Pancreas (tissue), 10 donors: ENCODE data around the gene DNPH1. TPM values are rescaled to one million over a fixed set of nuclear protein-coding genes. Genes with fewer than 3 reads are reported as not detected.
A peak's percentile ranks its signal among the peaks of the same experiment; 100 is the strongest.

Source experiments
- ATAC-seq, 4 donors: fragments of 200-7000 bp; cut with Tn5 transposase; one replicate each; pipeline versions ENCODE4 v1.8.0 to v1.9.1; 2020; ENCODE audit warnings: mild to moderate bottlenecking in 4 of 4, moderate library complexity in 4 of 4
- DNase-seq, 6 donors: peaks; one replicate each; pipeline ENCODE4 v3.0.0-alpha.2; 2020
- FAIRE-seq: peaks from 2 replicates; lab custom pipeline; 2012; peaks lifted over from hg19 to GRCh38; lab: Jason Lieb, UNC
- H3K27ac ChIP-seq, 4 donors: fragments of 200-600 bp; sonication (generic); 1 replicate in 3 of 4; 2 replicates in 1 of 4; pipeline versions ENCODE4 v1.5.0 to v1.8.0; 2020
- H3K27me3 ChIP-seq, 4 donors: fragments of 200-600 bp; one replicate each; pipeline ENCODE4 v1.8.0; 2021
- H3K36me3 ChIP-seq, 3 donors: fragments of 200-600 bp; sonication (generic) in 1 of 3; one replicate each; pipeline versions ENCODE4 v1.5.0 to v1.8.0; 2020 to 2021
- H3K4me1 ChIP-seq, 3 donors: fragments of 200-600 bp; one replicate each; pipeline ENCODE4 v1.8.0; 2021
- H3K4me3 ChIP-seq, 4 donors: fragments of 200-600 bp; sonication (generic) in 2 of 4; one replicate each; pipeline versions ENCODE4 v1.5.0 to v1.8.0; 2020 to 2021
- H3K9me3 ChIP-seq, 4 donors: fragments of 200-600 bp; one replicate each; pipeline ENCODE4 v1.8.0; 2021
- CTCF ChIP-seq, 4 donors: fragments of 200-600 bp; sonication (generic) in 3 of 4; IDR thresholded peaks; one replicate each; pipeline versions ENCODE4 v1.5.0 to v1.8.0; 2021; ENCODE audit warnings: antibody characterized with exemption in 4 of 4
- WGBS, 2 donors: extraction: QIAGEN DNeasy Blood & Tissue Kit; methylation state at CpG; one replicate each; pipeline ENCODE4 v1.1.7; 2013; 5-methylcytosine and 5-hydroxymethylcytosine counted together
- intact Hi-C, 3 donors: fragments of 100-400 bp; cut with DNase I; formaldehyde crosslinking; loops; one replicate each; pipeline versions ENCODE4 v1.11.1 to v1.14.2; 2022
- polyA plus RNA-seq, 2 donors: library from polyadenylated mRNA; stranded (reverse); fragments of 200-250 nt; gene quantifications; one replicate each; pipeline ENCODE4 v1.2.3, GENCODE V29; 2013
- total RNA-seq, 6 donors: library from RNA; stranded (reverse); fragmentation: NEBNext Ultra II Directional in 4 of 6; extraction: Animal tissue kit (Norgen Biotek cat#: 25700) in 4 of 6; gene quantifications; one replicate each; pipeline versions ENCODE4 v1.2.1 to v1.2.4, GENCODE V29; 2021 to 2023
- donor health status: healthy with polysubstance abuse.
- donor health status: DM: no; HTN: no; CAD: no; lungs with moderate emphysema.
- donor health status: DM: no; HTN: no; CAD: no.
- donor health status: control.
- donor health status: control.
- donor health status: Bipolar disorder and iron deficiency.
- donor health status: DM: yes; HTN: yes; CAD: no.
- donor health status: DM: no; HTN: no; CAD: no.
- donor health status: DM: no; HTN: no; CAD: no.
- donor health status: DM: yes; HTN: yes; CAD: no.

The DNPH1 gene
- total and polyA plus RNA-seq, 8 donors: 19.9 to 73.3 (median 43.2) TPM

DNA sequence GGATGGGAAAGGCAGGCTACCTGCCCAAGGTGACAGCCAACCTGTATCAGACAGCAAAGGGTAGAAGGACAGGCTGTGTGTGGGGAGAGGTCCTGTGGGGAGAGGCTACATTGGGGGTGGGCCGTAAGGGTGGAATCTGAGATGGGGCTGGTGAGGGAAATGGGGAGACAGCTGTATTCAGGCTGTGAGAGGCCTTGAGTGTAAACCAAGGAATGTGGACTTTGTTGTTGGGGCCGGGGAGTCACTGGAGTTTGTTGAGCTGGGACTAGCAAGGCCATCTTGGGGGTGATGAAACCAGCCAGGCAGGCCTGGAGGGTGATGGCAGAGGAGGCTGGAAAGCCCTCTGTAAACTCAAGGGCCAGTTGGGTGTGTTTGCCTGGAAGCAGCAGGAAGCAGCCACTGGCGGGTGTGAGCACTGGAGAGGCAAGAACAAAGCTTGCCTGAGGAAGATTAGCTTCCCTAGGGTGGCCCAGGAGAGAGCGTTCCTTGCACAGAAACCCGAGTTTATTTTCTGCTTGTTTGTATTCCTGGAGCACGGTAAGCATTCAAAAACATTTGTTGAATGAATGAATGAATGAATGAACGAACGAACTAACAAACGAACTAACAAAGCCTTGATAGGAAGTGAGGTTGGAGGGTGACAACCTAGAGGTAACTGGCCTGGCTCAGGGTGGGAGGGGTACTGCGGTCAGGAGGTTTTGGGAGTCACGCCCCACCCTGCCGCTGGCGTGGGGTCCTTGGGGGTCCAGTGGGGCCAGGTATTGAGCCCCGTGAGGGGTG is 32.9 kb upstream of the DNPH1 start:
- Histone ChIP-seq H3K36me3 (no peaks in the 10 kb centered on the region), H3K4me3 (no peak overlapping the region), H3K4me1 (peaks cover 0 to 7% (median 0%) of the 10 kb centered on the region in 3 donors), H3K27ac (no peak overlapping the region), H3K27me3 (no peaks in the 10 kb centered on the region), H3K9me3 (no peaks in the 10 kb centered on the region)
- peak in 1 of 6 donors; percentile 12 for DNase-seq
- 71 to 79% methylated on average over 14 of the region's 14 CpGs for WGBS, 2 donors
- no peak for TF ChIP-seq CTCF (IDR thresholded peaks at IDR 0.05)
- intact Hi-C loops: loop anchor here in 1 of 3 donors (5.0 kb wide), 1 partner anchor 95 kb away; no protein-coding TSS in a partner anchor
- FAIRE-seq: no peak
- no peak for ATAC-seq

- DNase-seq (peak in 1 of 6 donors; percentile 11), FAIRE-seq (no peak), ATAC-seq (no peak)
- Histone ChIP-seq H3K36me3 (no peaks in the 10 kb centered on the region), H3K27ac (no peak overlapping the region), H3K27me3 (no peaks in the 10 kb centered on the region), H3K4me1 (peaks cover 0 to 7% (median 0%) of the 10 kb centered on the region in 3 donors), H3K4me3 (no peak overlapping the region), H3K9me3 (no peaks in the 10 kb centered on the region)
- no peak for TF ChIP-seq CTCF (IDR thresholded peaks at IDR 0.05)
- WGBS, 2 donors: 72 to 86% methylated on average over 5 of the region's 5 CpGs
- intact Hi-C loops: loop anchor here in 1 of 3 donors (5.0 kb wide), 1 partner anchor 96 kb away; no protein-coding TSS in a partner anchor
Measured at GRCh38 chr6:43261198-43261597, 31.9 kb upstream of the DNPH1 start.

GRCh38 chr6:43260791-43261190 is 31.5 kb upstream of the DNPH1 start:
- FAIRE-seq: no peak
- Histone ChIP-seq H3K27me3 (no peaks in the 10 kb centered on the region), H3K27ac (no peak overlapping the region), H3K36me3 (no peaks in the 10 kb centered on the region), H3K4me3 (no peak overlapping the region), H3K9me3 (no peaks in the 10 kb centered on the region), H3K4me1 (peaks cover 0 to 7% (median 0%) of the 10 kb centered on the region in 3 donors)
- 83 to 86% methylated on average over 4 of the region's 4 CpGs for WGBS, 2 donors
- no peak for TF ChIP-seq CTCF (IDR thresholded peaks at IDR 0.05)
- ATAC-seq: no peak
- no peak for DNase-seq
- intact Hi-C loops: loop anchor here in 1 of 3 donors (5.0 kb wide), 1 partner anchor 97 kb away; no protein-coding TSS in a partner anchor

DNA sequence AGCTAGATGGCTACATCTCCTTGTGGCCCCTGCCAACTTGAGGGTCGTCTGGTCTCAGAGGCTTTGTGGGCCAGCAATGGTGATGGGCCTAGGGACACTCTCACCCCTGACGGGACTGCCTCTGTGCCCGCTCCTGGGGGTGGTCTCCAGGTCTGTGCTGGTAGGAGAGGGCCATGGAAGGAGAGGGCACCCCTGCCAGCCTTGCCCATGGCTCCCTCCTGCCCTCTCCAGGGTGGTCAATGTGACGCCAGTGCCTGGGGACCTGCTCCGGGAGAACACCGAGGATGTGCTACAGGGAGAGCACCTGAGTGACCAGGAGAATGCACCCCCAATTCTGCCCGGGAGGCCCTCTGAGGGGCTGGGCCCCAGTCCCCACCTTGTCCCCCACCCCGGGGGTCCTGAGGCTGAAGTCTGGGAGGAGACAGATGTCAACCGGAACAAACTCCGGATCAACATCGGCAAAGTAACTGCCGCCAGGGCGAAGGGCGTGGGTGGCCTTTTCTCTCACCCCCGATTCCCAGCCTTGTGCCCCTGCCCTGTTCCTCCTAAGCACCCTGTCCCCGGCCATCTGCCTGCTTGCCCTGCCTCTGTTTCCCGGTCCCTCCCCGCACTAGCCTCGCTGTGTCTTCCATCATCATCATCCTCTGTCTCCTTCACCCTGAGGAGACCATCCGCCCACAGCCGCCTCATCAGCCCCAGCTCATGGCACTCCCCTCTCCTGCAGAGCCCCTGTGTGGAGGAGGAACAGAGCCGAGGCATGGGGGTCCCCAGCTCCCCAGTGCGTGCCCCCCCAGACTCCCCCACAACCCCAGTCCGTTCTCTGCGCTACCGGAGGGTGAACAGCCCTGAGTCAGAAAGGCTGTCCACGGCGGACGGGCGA is 29.8 kb upstream of the DNPH1 start:
- intact Hi-C loops: loop anchor here in 1 of 3 donors (5.0 kb wide), 1 partner anchor 243 kb away; no protein-coding TSS in a partner anchor
- no peak overlapping the region for H3K4me3 ChIP-seq
- 79 to 84% methylated on average over 30 of the region's 30 CpGs for WGBS, 2 donors
- no peak for ATAC-seq
- no peaks in the 10 kb centered on the region for H3K27me3 ChIP-seq
- no peak for FAIRE-seq
- no peak overlapping the region for H3K27ac ChIP-seq
- H3K9me3 ChIP-seq: no peaks in the 10 kb centered on the region
- TF ChIP-seq CTCF (IDR thresholded peaks at IDR 0.05): no peak
- DNase-seq: peak in 1 of 6 donors; percentile 18
- no peaks in the 10 kb centered on the region for H3K4me1 ChIP-seq
- no peaks in the 10 kb centered on the region for H3K36me3 ChIP-seq
